ENCODE measurements around the gene SMG1.

The SMG1 gene

DNA sequence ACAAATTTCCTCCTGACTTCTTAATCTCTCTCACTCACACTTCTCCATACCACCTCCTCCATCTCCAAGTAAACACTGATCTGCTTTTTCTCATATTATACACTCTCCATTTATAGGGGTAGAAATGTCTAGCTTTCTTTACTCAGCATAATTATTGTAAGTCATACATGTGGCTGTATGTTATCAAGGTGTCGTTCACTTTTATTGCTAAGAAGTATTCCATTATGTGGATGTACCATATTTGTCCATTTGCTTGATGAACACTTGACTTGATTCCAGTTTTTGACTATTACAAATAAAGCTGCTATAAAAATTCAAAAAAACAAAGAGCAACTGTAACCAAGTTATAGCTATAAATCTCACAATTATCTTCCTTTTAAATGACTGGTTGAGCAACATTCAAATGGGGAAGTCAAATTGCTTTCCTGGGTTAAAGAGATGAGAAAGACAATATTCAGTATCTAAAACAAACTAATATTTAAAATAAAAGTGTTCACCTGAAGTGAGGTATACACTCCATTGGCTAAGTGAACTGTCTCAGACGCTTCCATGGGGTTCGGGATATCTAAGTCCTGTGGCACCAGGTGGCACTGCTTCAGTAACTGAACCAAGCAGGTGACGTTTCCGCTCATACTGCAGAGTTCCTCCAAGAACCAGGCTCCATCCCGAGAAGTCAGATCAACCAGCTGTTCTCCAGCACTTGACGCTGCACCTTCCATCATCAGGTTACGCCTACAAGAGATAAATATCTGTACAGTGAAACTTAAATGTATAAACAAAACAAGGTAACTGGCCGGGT is 92.3 kb downstream of the SMG1 start:
- POLR2A ChIA-PET: no interaction called here

DNA sequence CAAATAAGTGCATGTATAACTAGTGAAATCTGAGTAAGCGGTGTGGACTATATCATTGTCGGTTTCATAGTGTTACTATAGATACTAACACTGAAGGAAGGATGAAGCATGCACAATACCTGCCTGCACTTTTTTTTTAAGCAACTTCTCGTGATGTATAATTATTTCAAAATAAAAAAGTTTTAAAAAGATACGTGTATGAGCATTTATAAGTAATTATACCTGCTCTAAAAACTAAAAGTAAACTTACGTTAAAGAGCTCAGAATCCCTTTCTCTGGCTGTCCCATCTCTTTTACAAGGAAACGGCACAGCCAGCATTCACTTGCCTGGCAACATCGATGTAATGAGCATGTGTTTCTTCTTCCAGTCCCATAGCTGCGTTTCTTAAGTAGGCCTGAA is 93.6 kb downstream of the SMG1 start:
- ChIA-PET CTCF (interaction anchor here (1.2 to 2.4 kb wide), 4 partner anchors 15 to 32 kb away, joined by 3 to 10 read pairs (median 4); partner anchors contain the start of gene ARL6IP1), POLR2A (no interaction called here)
- TF ChIP-seq, protein P1, sequence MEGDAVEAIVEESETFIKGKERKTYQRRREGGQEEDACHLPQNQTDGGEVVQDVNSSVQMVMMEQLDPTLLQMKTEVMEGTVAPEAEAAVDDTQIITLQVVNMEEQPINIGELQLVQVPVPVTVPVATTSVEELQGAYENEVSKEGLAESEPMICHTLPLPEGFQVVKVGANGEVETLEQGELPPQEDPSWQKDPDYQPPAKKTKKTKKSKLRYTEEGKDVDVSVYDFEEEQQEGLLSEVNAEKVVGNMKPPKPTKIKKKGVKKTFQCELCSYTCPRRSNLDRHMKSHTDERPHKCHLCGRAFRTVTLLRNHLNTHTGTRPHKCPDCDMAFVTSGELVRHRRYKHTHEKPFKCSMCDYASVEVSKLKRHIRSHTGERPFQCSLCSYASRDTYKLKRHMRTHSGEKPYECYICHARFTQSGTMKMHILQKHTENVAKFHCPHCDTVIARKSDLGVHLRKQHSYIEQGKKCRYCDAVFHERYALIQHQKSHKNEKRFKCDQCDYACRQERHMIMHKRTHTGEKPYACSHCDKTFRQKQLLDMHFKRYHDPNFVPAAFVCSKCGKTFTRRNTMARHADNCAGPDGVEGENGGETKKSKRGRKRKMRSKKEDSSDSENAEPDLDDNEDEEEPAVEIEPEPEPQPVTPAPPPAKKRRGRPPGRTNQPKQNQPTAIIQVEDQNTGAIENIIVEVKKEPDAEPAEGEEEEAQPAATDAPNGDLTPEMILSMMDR (IDR thresholded peaks at IDR 0.05; ENCODE audit: control extremely low read depth, extremely low read depth, low read depth, missing control alignments): no peak
- no peak for DNase-seq (ENCODE audit: extremely low spot score)

More for the DNA sequence above, 92.3 kb downstream of the SMG1 start:
- CTCF ChIA-PET: interaction anchor here (0.7 to 2.4 kb wide), 5 partner anchors 11 to 30 kb away, joined by 3 to 10 read pairs (median 4); no protein-coding TSS in a partner anchor
- TF ChIP-seq, protein P1 (IDR thresholded peaks at IDR 0.05; ENCODE audit: control extremely low read depth, extremely low read depth, low read depth, missing control alignments): no peak
- DNase-seq (ENCODE audit: extremely low spot score): no peak

DNA sequence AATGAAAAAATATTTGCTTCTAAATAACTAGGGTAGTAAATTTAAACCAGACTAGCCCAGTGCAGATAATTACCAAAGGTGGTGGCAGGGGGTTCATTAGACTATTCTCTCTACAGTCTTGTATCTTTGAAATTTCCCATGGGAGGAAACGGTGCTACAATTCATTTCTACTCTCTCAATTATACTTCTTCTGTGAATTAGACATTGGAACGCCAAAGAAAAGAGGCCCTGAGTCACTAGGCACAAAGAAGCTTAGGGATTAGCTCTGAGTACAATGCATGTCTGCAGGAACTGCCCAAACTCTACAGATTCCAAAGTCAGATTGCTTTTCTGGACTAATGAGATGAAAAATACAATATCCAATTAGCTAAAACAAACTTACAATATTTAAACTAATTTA is 94.2 kb downstream of the SMG1 start:
- POLR2A ChIA-PET: no interaction called here
- CTCF ChIA-PET: interaction anchor here (1.2 to 2.4 kb wide), 5 partner anchors 12 to 31 kb away, joined by 3 to 10 read pairs (median 4); partner anchors contain the start of gene ARL6IP1
- TF ChIP-seq, protein P1 (IDR thresholded peaks at IDR 0.05; ENCODE audit: control extremely low read depth, extremely low read depth, low read depth, missing control alignments): no peak
- DNase-seq (ENCODE audit: extremely low spot score): no peak

DNA sequence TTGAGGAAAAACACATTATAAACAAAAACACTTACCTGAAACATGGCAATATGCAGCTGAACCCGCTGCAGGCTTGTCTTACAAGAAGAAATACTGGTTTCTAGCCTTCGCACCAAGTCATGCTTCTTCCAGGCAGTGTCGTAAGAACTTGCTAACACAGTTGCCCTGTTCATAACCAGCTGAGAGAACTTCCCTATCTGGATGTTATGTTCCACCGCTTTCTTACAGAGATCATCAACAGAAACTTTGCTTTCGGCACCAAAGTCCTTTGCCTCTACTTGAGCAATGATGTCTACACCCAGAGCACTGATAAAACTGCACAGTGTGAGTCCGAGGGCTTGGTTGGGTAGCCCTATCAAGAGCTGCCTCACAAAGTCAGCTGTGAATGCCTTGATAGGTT is 97.0 kb downstream of the SMG1 start:
- DNase-seq (ENCODE audit: extremely low spot score): no peak
- ChIA-PET CTCF (interaction anchor here (0.5 to 1.6 kb wide), 5 partner anchors 9 to 101 kb away, joined by 3 to 8 read pairs (median 5); partner anchors contain the start of gene ARL6IP1), POLR2A (no interaction called here)
- TF ChIP-seq, protein P1 (IDR thresholded peaks at IDR 0.05; ENCODE audit: control extremely low read depth, extremely low read depth, low read depth, missing control alignments): no peak

DNA sequence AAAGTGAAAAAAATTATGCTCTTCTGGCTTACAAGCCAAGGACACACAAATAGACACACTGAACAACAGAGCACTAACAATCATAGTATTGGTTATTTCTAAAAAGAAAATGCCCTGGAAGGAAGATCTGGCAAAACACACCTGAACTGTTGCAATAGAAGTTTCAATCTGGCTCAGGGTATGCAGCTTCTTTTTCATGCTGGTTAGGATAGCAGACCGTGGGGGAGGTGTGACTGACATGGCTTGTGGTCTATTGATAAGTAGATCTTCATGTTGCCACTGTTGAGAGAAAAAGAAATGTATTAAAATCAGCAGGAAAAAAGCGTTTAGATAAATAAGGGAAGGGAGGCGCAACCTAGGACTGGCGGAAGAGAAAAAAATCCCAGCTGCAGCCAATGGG is 98.3 kb downstream of the SMG1 start:
- POLR2A ChIA-PET: no interaction called here
- CTCF ChIA-PET: interaction anchor here (1.4 kb wide), 1 partner anchor 10 kb away, joined by 5 read pairs; no protein-coding TSS in a partner anchor
- TF ChIP-seq, protein P1 (IDR thresholded peaks at IDR 0.05; ENCODE audit: control extremely low read depth, extremely low read depth, low read depth, missing control alignments): no peak
- no peak for DNase-seq (ENCODE audit: extremely low spot score)

DNA sequence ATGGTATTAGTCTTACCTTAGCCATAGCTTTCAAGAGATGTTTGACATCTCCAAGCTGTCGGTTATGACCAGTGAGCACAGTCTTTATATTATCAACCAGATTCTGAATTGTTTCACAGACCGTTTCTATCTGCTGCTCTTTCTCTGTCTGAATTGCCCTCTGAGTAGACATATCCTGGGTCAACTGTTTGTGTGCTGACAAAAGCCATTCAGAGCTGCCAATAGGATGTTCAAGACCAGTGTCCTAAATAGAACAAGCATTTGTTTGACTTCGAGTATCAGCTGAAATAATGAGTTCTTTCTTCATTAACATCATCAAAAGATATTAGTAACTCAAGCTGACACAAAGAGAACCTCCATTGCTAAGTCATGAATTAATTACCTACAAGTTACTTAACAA is 109.9 kb downstream of the SMG1 start:
- CTCF ChIA-PET: interaction anchor here (1.2 to 3.0 kb wide), 6 partner anchors 8 to 31 kb away, joined by 3 to 11 read pairs (median 8); partner anchors contain the start of gene ARL6IP1
- no peak for DNase-seq (ENCODE audit: extremely low spot score)
- POLR2A ChIA-PET: no interaction called here
- TF ChIP-seq, protein P1 (IDR thresholded peaks at IDR 0.05; ENCODE audit: control extremely low read depth, extremely low read depth, low read depth, missing control alignments): no peak
